CD4-positive, alpha-beta memory T cell (primary cell): Measurements from ENCODE around the gene LCN15. TPM values are rescaled to one million over a fixed set of nuclear protein-coding genes. Genes with fewer than 3 reads are reported as not detected.

ENCODE experiments used
- CTCF ChIA-PET: fragments of 350-600 bp; sonication (Branson Sonifier 250); formaldehyde crosslinking; loops from one replicate; lab custom pipeline; 2021; ENCODE audit warnings: inconsistent platforms; ENCODE audit not compliant: partially characterized antibody; lab: Charles Lee
- POLR2A ChIA-PET: fragments of 350-600 bp; sonication (Branson Sonifier 250); formaldehyde crosslinking; loops from one replicate; lab custom pipeline; 2021; ENCODE audit not compliant: partially characterized antibody; lab: Charles Lee
- DNase-seq, 5 donors: peaks; one replicate each; pipeline versions ENCODE4 v3.0.0 to v3.0.0-alpha.2; 2020 to 2022; ENCODE audit warnings: mixed read lengths in 1 of 5
- H3K27ac ChIP-seq: one replicate; pipeline ENCODE4 v1.7.0; 2013; ENCODE audit warnings: low read depth, low read length
- H3K27me3 ChIP-seq: 2 replicates; pipeline ENCODE4 v1.7.0; 2013; ENCODE audit warnings: mild to moderate bottlenecking, low read length, moderate library complexity; ENCODE audit not compliant: insufficient read depth
- H3K36me3 ChIP-seq: 2 replicates; pipeline ENCODE4 v1.7.0; 2013; ENCODE audit warnings: mild to moderate bottlenecking, low read length, moderate library complexity; ENCODE audit not compliant: insufficient read depth
- H3K4me1 ChIP-seq: 2 replicates; pipeline ENCODE4 v1.7.0; 2013; ENCODE audit warnings: mild to moderate bottlenecking, low read length, moderate library complexity; ENCODE audit not compliant: insufficient read depth
- H3K4me3 ChIP-seq, 2 donors: one replicate each; pipeline ENCODE4 v1.7.0; 2013; ENCODE audit warnings: low read length in 2 of 2, mild to moderate bottlenecking in 1 of 2
- H3K9me3 ChIP-seq, 2 donors: one replicate each; pipeline ENCODE4 v1.7.0; 2013; ENCODE audit warnings: low read length in 2 of 2, control low read depth in 1 of 2; ENCODE audit not compliant: control insufficient read depth in 1 of 2
- H3K27ac Mint-ChIP-seq, 7 donors: one replicate each; pipeline ENCODE4 v1.8.0; 2020 to 2021; ENCODE audit warnings: mixed read lengths in 7 of 7, mild to moderate bottlenecking in 6 of 7, inconsistent platforms in 3 of 7, moderate library complexity in 3 of 7
- H3K27me3 Mint-ChIP-seq, 2 donors: one replicate each; pipeline ENCODE4 v1.8.0; 2020 to 2021; ENCODE audit warnings: mixed read lengths in 2 of 2
- H3K36me3 Mint-ChIP-seq, 2 donors: one replicate each; pipeline ENCODE4 v1.8.0; 2020 to 2021; ENCODE audit warnings: mixed read lengths in 2 of 2, inconsistent platforms in 1 of 2, mild to moderate bottlenecking in 1 of 2
- H3K4me1 Mint-ChIP-seq, 4 donors: one replicate each; pipeline ENCODE4 v1.8.0; 2020 to 2021; ENCODE audit warnings: mixed read lengths in 4 of 4, mild to moderate bottlenecking in 1 of 4
- H3K4me3 Mint-ChIP-seq, 8 donors: one replicate each; pipeline ENCODE4 v1.8.0; 2020 to 2021; ENCODE audit warnings: mixed read lengths in 8 of 8, mild to moderate bottlenecking in 7 of 8, moderate library complexity in 6 of 8, inconsistent platforms in 3 of 8
- H3K9me3 Mint-ChIP-seq, 8 donors: one replicate each; pipeline ENCODE4 v1.8.0; 2020 to 2021; ENCODE audit warnings: mixed read lengths in 8 of 8, mild to moderate bottlenecking in 5 of 8, inconsistent platforms in 3 of 8, moderate library complexity in 1 of 8
- intact Hi-C: fragments of 100-400 bp; cut with micrococcal nuclease; formaldehyde crosslinking; loops from one replicate; pipeline ENCODE4 v1.15.1; 2023
- polyA plus RNA-seq, 2 donors: library from polyadenylated mRNA; unstranded; fragments of 300-500 nt; fragmentation: Illumina TruSeq; gene quantifications; one replicate each; pipeline ENCODE4 v1.2.3, GENCODE V29; 2021
- total RNA-seq, 2 experiments: library from RNA; stranded (reverse); gene quantifications; one replicate each; pipeline ENCODE4 v1.2.3, GENCODE V29; 2021

Gene LCN15
- total and polyA plus RNA-seq, 4 experiments from 2014 or later, result not detected

GRCh38 chr9:136732444-136733178 lies 31.7 kb downstream of the LCN15 start:
- Histone ChIP-seq H3K4me3 (no peak overlapping the region), H3K9me3 (no peaks in the 10 kb centered on the region), H3K4me1 (peaks cover 8% of the 10 kb centered on the region), H3K36me3 (no peaks in the 10 kb centered on the region), H3K27me3 (no peaks in the 10 kb centered on the region), H3K27ac (no peak overlapping the region)
- peak in 1 of 5 donors; percentile 2 for DNase-seq
- peak overlapping the region in 2 of 7 donors; percentile 22 to 50 for H3K27ac Mint-ChIP-seq
- H3K9me3 Mint-ChIP-seq, result peaks cover 0 to 1% (median 0%) of the 10 kb centered on the region in 8 donors
- H3K4me1 Mint-ChIP-seq, result peaks cover 0 to 12% (median 0%) of the 10 kb centered on the region in 4 donors
- intact Hi-C loops, result no loop called here
- no peaks in the 10 kb centered on the region for H3K27me3 Mint-ChIP-seq
- H3K36me3 Mint-ChIP-seq, result peaks cover 0 to under 1% of the 10 kb centered on the region in 2 donors
- ChIA-PET CTCF (interaction anchor here (0.6 kb wide), 1 partner anchor 32 kb away, joined by 4 read pairs; no protein-coding TSS in a partner anchor), POLR2A (interaction anchor here (0.6 kb wide), 1 partner anchor 1928 kb away, joined by 3 read pairs; no protein-coding TSS in a partner anchor)
- no peak overlapping the region for H3K4me3 Mint-ChIP-seq

GRCh38 chr9:136729926-136730325 lies 34.4 kb downstream of the LCN15 start:
- peaks cover 16% of the 10 kb centered on the region for H3K36me3 ChIP-seq
- H3K9me3 ChIP-seq, result no peaks in the 10 kb centered on the region
- peaks cover 0 to 7% (median 0%) of the 10 kb centered on the region in 8 donors for H3K9me3 Mint-ChIP-seq
- peaks cover 8 to 20% of the 10 kb centered on the region in 2 donors for H3K36me3 Mint-ChIP-seq
- H3K4me3 Mint-ChIP-seq, result peak overlapping the region in 5 of 8 donors; percentile 29 to 73 (median 55)
- H3K27me3 ChIP-seq, result no peaks in the 10 kb centered on the region
- peak overlapping the region in 1 of 7 donors; percentile 80 for H3K27ac Mint-ChIP-seq
- peaks cover 7 to 32% (median 16%) of the 10 kb centered on the region in 4 donors for H3K4me1 Mint-ChIP-seq
- CTCF ChIA-PET, result interaction anchor here (1.3 kb wide), 1 partner anchor 28 kb away, joined by 3 read pairs; the partner anchor contains the start of gene LCN8
- intact Hi-C loops, result loop anchor here (2.0 to 5.0 kb wide), 2 partner anchors 247 to 492 kb away; partner anchors contain the start of genes RNF208 and SEC16A
- peaks cover 0 to 4% of the 10 kb centered on the region in 2 donors for H3K27me3 Mint-ChIP-seq
- POLR2A ChIA-PET, result interaction anchor here (0.7 to 3.4 kb wide), 3 partner anchors 11 to 42 kb away, joined by 3 to 25 read pairs (median 4); partner anchors contain the start of genes AGPAT2 and DIPK1B
- H3K4me1 ChIP-seq, result peaks cover 30% of the 10 kb centered on the region
- no peak overlapping the region for H3K4me3 ChIP-seq
- no peak overlapping the region for H3K27ac ChIP-seq
- no peak for DNase-seq

GRCh38 chr9:136729144-136729543 lies 35.2 kb downstream of the LCN15 start:
- CTCF ChIA-PET, result interaction anchor here (1.1 to 2.0 kb wide), 4 partner anchors 28 to 245 kb away, joined by 3 to 5 read pairs (median 4); partner anchors contain the start of gene LCN8
- peaks cover 7 to 37% (median 19%) of the 10 kb centered on the region in 4 donors for H3K4me1 Mint-ChIP-seq
- peak in 1 of 5 donors; percentile 31 for DNase-seq
- peaks cover 0 to 7% (median 0%) of the 10 kb centered on the region in 8 donors for H3K9me3 Mint-ChIP-seq
- peaks cover 30% of the 10 kb centered on the region for H3K4me1 ChIP-seq
- no peaks in the 10 kb centered on the region for H3K9me3 ChIP-seq
- H3K27ac Mint-ChIP-seq, result peak overlapping the region in 1 of 7 donors; percentile 80
- H3K4me3 ChIP-seq, result no peak overlapping the region
- intact Hi-C loops, result loop anchor here (2.0 to 5.0 kb wide), 2 partner anchors 246 to 493 kb away; partner anchors contain the start of genes RNF208 and SEC16A
- peaks cover 0 to 4% of the 10 kb centered on the region in 2 donors for H3K27me3 Mint-ChIP-seq
- H3K36me3 Mint-ChIP-seq, result peaks cover 13 to 28% of the 10 kb centered on the region in 2 donors
- peak overlapping the region in 7 of 8 donors; percentile 29 to 73 (median 64) for H3K4me3 Mint-ChIP-seq
- peaks cover 23% of the 10 kb centered on the region for H3K36me3 ChIP-seq
- no peaks in the 10 kb centered on the region for H3K27me3 ChIP-seq
- POLR2A ChIA-PET, result interaction anchor here (0.7 to 3.4 kb wide), 5 partner anchors 13 to 245 kb away, joined by 4 to 25 read pairs (median 14); partner anchors contain the start of genes AGPAT2, DIPK1B and RABL6
- no peak overlapping the region for H3K27ac ChIP-seq

GRCh38 chr9:136728548-136729123 lies 35.7 kb downstream of the LCN15 start:
- POLR2A ChIA-PET, result interaction anchor here (0.6 to 3.4 kb wide), 27 partner anchors 8 to 512 kb away, joined by 3 to 25 read pairs (median 4); partner anchors contain the start of genes AGPAT2, AJM1, C8G and DIPK1B
- peak in 1 of 5 donors; percentile 32 for DNase-seq
- H3K27ac Mint-ChIP-seq, result peak overlapping the region in 1 of 7 donors; percentile 80

GRCh38 chr9:136728080-136728547 lies 36.2 kb downstream of the LCN15 start:
- peaks cover 0 to 4% of the 10 kb centered on the region in 2 donors for H3K27me3 Mint-ChIP-seq
- Histone ChIP-seq H3K4me3 (peak overlapping the region; percentile 88 to 94), H3K27ac (peak overlapping the region; percentile 72), H3K4me1 (peaks cover 30% of the 10 kb centered on the region), H3K36me3 (peaks cover 32% of the 10 kb centered on the region), H3K9me3 (no peaks in the 10 kb centered on the region), H3K27me3 (no peaks in the 10 kb centered on the region)
- ChIA-PET CTCF (interaction anchor here (1.1 to 2.0 kb wide), 4 partner anchors 28 to 244 kb away, joined by 3 to 5 read pairs (median 4); no protein-coding TSS in a partner anchor), POLR2A (interaction anchor here (0.6 to 3.4 kb wide), 30 partner anchors 9 to 513 kb away, joined by 3 to 25 read pairs (median 4); partner anchors contain the start of genes AGPAT2, AJM1, C8G and DIPK1B)
- intact Hi-C loops, result loop anchor here (1.0 to 5.0 kb wide), 3 partner anchors 41 to 494 kb away; partner anchors contain the start of genes AGPAT2, RNF208 and SEC16A
- peaks cover 7 to 42% (median 22%) of the 10 kb centered on the region in 4 donors for H3K4me1 Mint-ChIP-seq
- H3K36me3 Mint-ChIP-seq, result peaks cover 19 to 35% of the 10 kb centered on the region in 2 donors
- DNase-seq, result peak; percentile 85 to 92 (median 91)
- peaks cover 0 to 7% (median 0%) of the 10 kb centered on the region in 8 donors for H3K9me3 Mint-ChIP-seq
- H3K4me3 Mint-ChIP-seq, result peak overlapping the region; percentile 48 to 97 (median 76)
- peak overlapping the region in 2 of 7 donors; percentile 51 to 97 for H3K27ac Mint-ChIP-seq

More at GRCh38 chr9:136728548-136729123, 35.7 kb downstream of the LCN15 start:
- Mint-ChIP-seq H3K27me3 (peaks cover 0 to 4% of the 10 kb centered on the region in 2 donors), H3K4me1 (peaks cover 7 to 42% (median 21%) of the 10 kb centered on the region in 4 donors), H3K4me3 (peak overlapping the region in 7 of 8 donors; percentile 13 to 73 (median 54)), H3K9me3 (peaks cover 0 to 7% (median 0%) of the 10 kb centered on the region in 8 donors), H3K36me3 (peaks cover 18 to 33% of the 10 kb centered on the region in 2 donors)
- H3K9me3 ChIP-seq, result no peaks in the 10 kb centered on the region
- H3K4me1 ChIP-seq, result peaks cover 30% of the 10 kb centered on the region
- peaks cover 28% of the 10 kb centered on the region for H3K36me3 ChIP-seq
- intact Hi-C loops, result loop anchor here (1.0 to 5.0 kb wide), 3 partner anchors 41 to 494 kb away; partner anchors contain the start of genes AGPAT2, RNF208 and SEC16A
- CTCF ChIA-PET, result interaction anchor here (1.1 to 2.0 kb wide), 6 partner anchors 28 to 244 kb away, joined by 3 to 5 read pairs (median 3); partner anchors contain the start of gene LCN8
- H3K27ac ChIP-seq, result peak overlapping the region; percentile 72
- H3K27me3 ChIP-seq, result no peaks in the 10 kb centered on the region
- H3K4me3 ChIP-seq, result peak overlapping the region in 1 of 2 donors; percentile 88

- ChIA-PET POLR2A (interaction anchor here (0.6 to 3.4 kb wide), 19 partner anchors 8 to 869 kb away, joined by 3 to 25 read pairs (median 5); partner anchors contain the start of genes AGPAT2, DIPK1B, PAXX and RABL6), CTCF (interaction anchor here (0.8 kb wide), 1 partner anchor 93 kb away, joined by 3 read pairs; no protein-coding TSS in a partner anchor)
- peak overlapping the region; percentile 89 to 99 (median 95) for H3K4me3 Mint-ChIP-seq
- H3K4me3 ChIP-seq, result peak overlapping the region; percentile 88 to 94
- DNase-seq, result peak; percentile 25 to 72 (median 46)
- H3K27ac ChIP-seq, result peak overlapping the region; percentile 72
- H3K9me3 ChIP-seq, result no peaks in the 10 kb centered on the region
- H3K27me3 Mint-ChIP-seq, result peaks cover 0 to 4% of the 10 kb centered on the region in 2 donors
- H3K27me3 ChIP-seq, result no peaks in the 10 kb centered on the region
- peak overlapping the region; percentile 88 to 98 (median 94) for H3K27ac Mint-ChIP-seq
- intact Hi-C loops, result loop anchor here (5.0 kb wide), 1 partner anchor 496 kb away; the partner anchor contains the start of gene RNF208
- peaks cover 0 to 7% (median 0%) of the 10 kb centered on the region in 8 donors for H3K9me3 Mint-ChIP-seq
- peaks cover 7 to 42% (median 22%) of the 10 kb centered on the region in 4 donors for H3K4me1 Mint-ChIP-seq
- peaks cover 32% of the 10 kb centered on the region for H3K36me3 ChIP-seq
- peaks cover 19 to 35% of the 10 kb centered on the region in 2 donors for H3K36me3 Mint-ChIP-seq
- H3K4me1 ChIP-seq, result peaks cover 30% of the 10 kb centered on the region
Measured at GRCh38 chr9:136726631-136727191, 37.6 kb downstream of the LCN15 start.
